Measurements from ENCODE around the gene STX11.

STX11 gene

GRCh38 chr6:144143106-144143505, 7.2 kb upstream of the STX11 start:
- no peak for DNase-seq

GRCh38 chr6:144143878-144144277, 6.4 kb upstream of the STX11 start:
- no peak for DNase-seq

GRCh38 chr6:144144996-144145395, 5.3 kb upstream of the STX11 start:
- DNase-seq = no peak

- no peak for DNase-seq
Measured at GRCh38 chr6:144145541-144145940, 4.8 kb upstream of the STX11 start.

GRCh38 chr6:144148886-144149285, 1.4 kb upstream of the STX11 start:
- DNase-seq = no peak

- DNase-seq = no peak
Measured at GRCh38 chr6:144149558-144149893, 791 bp upstream of the STX11 start.

- DNase-seq = no peak
Measured at GRCh38 chr6:144150710-144151657, 667 bp downstream of the STX11 start.

- no peak for DNase-seq
Measured at GRCh38 chr6:144152334-144152900, 2.1 kb downstream of the STX11 start.

GRCh38 chr6:144153260-144153659, 2.9 kb downstream of the STX11 start:
- peak in 2 of 14 donors; percentile 4 to 5 for DNase-seq

- DNase-seq = no peak
Measured at GRCh38 chr6:144153971-144154370, 3.7 kb downstream of the STX11 start.

- no peak for DNase-seq
Measured at GRCh38 chr6:144155529-144155928, 5.2 kb downstream of the STX11 start.

GRCh38 chr6:144156338-144156737, 6.0 kb downstream of the STX11 start:
- DNase-seq = no peak

- no peak for DNase-seq
Measured at GRCh38 chr6:144156991-144157390, 6.7 kb downstream of the STX11 start.

- no peak for DNase-seq
Measured at GRCh38 chr6:144158133-144158532, 7.8 kb downstream of the STX11 start.

GRCh38 chr6:144159223-144159622, 8.9 kb downstream of the STX11 start:
- DNase-seq = no peak

- no peak for DNase-seq
Measured at GRCh38 chr6:144159742-144160141, 9.4 kb downstream of the STX11 start.

GRCh38 chr6:144160431-144161005, 10.2 kb downstream of the STX11 start:
- no peak for DNase-seq

- DNase-seq = no peak
Measured at GRCh38 chr6:144161975-144162374, 11.7 kb downstream of the STX11 start.

GRCh38 chr6:144162977-144163376, 12.7 kb downstream of the STX11 start:
- no peak for DNase-seq

- DNase-seq = no peak
Measured at GRCh38 chr6:144165784-144166183, 15.5 kb downstream of the STX11 start.

- no peak for DNase-seq
Measured at GRCh38 chr6:144170044-144170443, 19.7 kb downstream of the STX11 start.

GRCh38 chr6:144171406-144171805, 21.1 kb downstream of the STX11 start:
- no peak for DNase-seq

GRCh38 chr6:144174006-144174405, 23.7 kb downstream of the STX11 start:
- no peak for DNase-seq

GRCh38 chr6:144176043-144176442, 25.7 kb downstream of the STX11 start:
- DNase-seq = no peak

Data from C1 segment of cervical spinal cord (tissue), 14 donors.